Measurements from ENCODE around the gene ACSL1. TPM values are rescaled to one million over a fixed set of nuclear protein-coding genes. Genes with fewer than 3 reads are reported as not detected.

Gene ACSL1
- total and polyA plus RNA-seq, 9 of the 15 experiments (the other 6 are each of a cell fraction or from before 2014, with no cell fraction given) = 6.7 to 24.1 (median 15.0) TPM

- TF ChIP-seq C11orf30 (IDR thresholded peaks at IDR 0.05; ENCODE audit: low read depth) = peak; percentile 44; the same call in 1 of the 2 replicates
- TF ChIP-seq DMBX1 (CRISPR knock-in tag; IDR thresholded peaks at IDR 0.05; ENCODE audit: borderline replicate concordance) = no peak
- peak; percentile 77 for TF ChIP-seq NFE2 (IDR thresholded peaks at IDR 0.05; ENCODE audit: low read depth)
- TF ChIP-seq FOSL1 (tag; conservative IDR thresholded peaks at IDR 0.05) = peak; percentile 62
- 0 out of 2 replicates have a peak, but pooled peaks have one; percentile 2 for TF ChIP-seq GABPB1 (CRISPR knock-in tag; IDR thresholded peaks at IDR 0.05)
These were observed 32.7 kb downstream of the ACSL1 start (continued) for GRCh38 chr4:184792950-184793555.

GRCh38 chr4:184792334-184792733, 33.4 kb downstream of the ACSL1 start:
- Histone ChIP-seq H2AFZ (ENCODE audit: low read depth, low read length) (no peak overlapping the region), H3K9ac (ENCODE audit: insufficient read depth in 1 of 2, low read depth in 2 of 2, low read length in 2 of 2) (no peak overlapping the region), H4K20me1 (replicated peaks; ENCODE audit: control insufficient read depth, insufficient read depth, low read length) (no peaks in the 10 kb centered on the region), H3K4me3 (no peak overlapping the region), H3K4me2 (ENCODE audit: insufficient read depth, low read length) (no peak overlapping the region), H3K9me1 (ENCODE audit: control insufficient read depth, insufficient read depth, low read length) (no peaks in the 10 kb centered on the region), H3K27ac (ENCODE audit: extremely low read depth, low read depth, low read length) (no peak overlapping the region), H3K79me2 (ENCODE audit: control insufficient read depth, insufficient read depth, low read length) (no peaks in the 10 kb centered on the region), H3K27me3 (ENCODE audit: control insufficient read depth in 2 of 2, insufficient read depth in 2 of 2, low read length in 2 of 2) (no peaks in the 10 kb centered on the region), H3K4me1 (replicated peaks in 1 of 2; ENCODE audit: control insufficient read depth in 2 of 2, insufficient read depth in 2 of 2, low read length in 2 of 2) (peaks cover 0 to 9% of the 10 kb centered on the region in 2 experiments; a peak in 3 of 5 replicates), H3K9me3 (replicated peaks; ENCODE audit: control insufficient read depth, insufficient read depth, low read depth, low read length) (no peaks in the 10 kb centered on the region), H3K36me3 (ENCODE audit: control insufficient read depth, insufficient read depth, low read length) (no peaks in the 10 kb centered on the region)
- ChIA-PET CTCF (ENCODE audit: low intra/inter-chr PET ratio) (no interaction called here), POLR2A (interaction anchor here (0.7 to 1.2 kb wide), 2 partner anchors 16 to 30 kb away, joined by 3 to 4 read pairs; no protein-coding TSS in a partner anchor)
- FAIRE-seq (no peak), DNase-seq (ENCODE audit: extremely low read depth in 1 of 4, low spot score in 3 of 4) (no peak), ATAC-seq (no peak)
- intact Hi-C loops (cut with micrococcal nuclease) (no loop called here), in situ Hi-C loops (cut with MboI) (no loop called here)
- BruUV-seq (replicated peaks) = no TSS peak
- 71% methylated on average over 7 of the region's 8 CpGs for WGBS (ENCODE audit: insufficient coverage, low coverage, missing lambda C conversion rate)
- TF ChIP-seq PTBP1 (IDR thresholded peaks at IDR 0.05; ENCODE audit: low read depth, low read length) (no peak), THRAP3 (IDR thresholded peaks at IDR 0.05; ENCODE audit: borderline replicate concordance) (no peak), ZNF175 (CRISPR knock-in tag; IDR thresholded peaks at IDR 0.05; ENCODE audit: low read depth) (no peak), TRIM28 (IDR thresholded peaks at IDR 0.05) (no peak), BACH1 (tag; IDR thresholded peaks at IDR 0.05) (no peak), ZNF146 (CRISPR knock-in tag; IDR thresholded peaks at IDR 0.05; ENCODE audit: unreplicated experiment) (no peak), KLF6 (CRISPR knock-in tag; IDR thresholded peaks at IDR 0.05; ENCODE audit: borderline replicate concordance) (no peak), YBX1 (IDR thresholded peaks at IDR 0.05) (no peak), TBP (optimal IDR thresholded peaks at IDR 0.05; ENCODE audit: low read depth, low read length) (no peak), CC2D1A (IDR thresholded peaks at IDR 0.05) (no peak), SMARCC2 (IDR thresholded peaks at IDR 0.05; ENCODE audit: low read depth) (no peak), BRD9 (IDR thresholded peaks at IDR 0.05; ENCODE audit: low read depth, partially characterized antibody) (no peak), KLF1 (tag; IDR thresholded peaks at IDR 0.05) (no peak)

Data from K562 (cell line).